PC-3 (cell line): Measurements from ENCODE around the gene GNL3. TPM values are rescaled to one million over a fixed set of nuclear protein-coding genes. Genes with fewer than 3 reads are reported as not detected.

Experiments used
- ATAC-seq: fragments of 200-7000 bp; cut with Tn5 transposase; 2 replicates; pipeline ENCODE4 v1.9.1; 2020; ENCODE audit warnings: mild to moderate bottlenecking, moderate library complexity
- BruUV-seq: library from RNA; stranded (reverse); fragments of 400-500 nt; replicated peaks from 2 replicates; lab custom pipeline; 2021; lab: Mats Ljungman, UMichigan
- CTCF ChIA-PET: fragments of 300-600 bp; sonication (Branson Sonifier 250); formaldehyde crosslinking; loops from one replicate; lab custom pipeline; 2022; ENCODE audit warnings: antibody characterized with exemption; lab: Charles Lee
- POLR2A ChIA-PET: fragments of 300-600 bp; sonication (Branson Sonifier 250); formaldehyde crosslinking; loops from one replicate; lab custom pipeline; 2022; ENCODE audit warnings: antibody characterized with exemption; ENCODE audit not compliant: unreplicated experiment; lab: Charles Lee
- DNase-seq: peaks from one replicate; pipeline ENCODE4 v3.0.0-alpha.2; 2015
- H2AFZ ChIP-seq: fragments of 300-600 bp; sonication (generic); 2 replicates; pipeline ENCODE4 v1.6.0; 2016; ENCODE audit warnings: antibody characterized with exemption, low read length
- H3F3A ChIP-seq: fragments of 300-600 bp; sonication (generic); one replicate; pipeline ENCODE4 v1.6.0; 2017; ENCODE audit warnings: antibody characterized with exemption, low read length, control low read depth, mild to moderate bottlenecking; ENCODE audit not compliant: unreplicated experiment
- H3K27ac ChIP-seq: fragments of 300-600 bp; sonication (generic); 2 replicates; pipeline ENCODE4 v1.5.1; 2016; ENCODE audit warnings: mild to moderate bottlenecking, low read length
- H3K27me3 ChIP-seq: fragments of 300-600 bp; sonication (generic); 2 replicates; pipeline ENCODE4 v1.6.1; 2016; ENCODE audit warnings: low read length, mixed read lengths
- H3K36me3 ChIP-seq: fragments of 300-600 bp; sonication (generic); 2 replicates; pipeline ENCODE4 v1.6.1; 2016; ENCODE audit warnings: low read depth, mixed run types, low read length, mixed read lengths
- H3K4me1 ChIP-seq: fragments of 300-600 bp; sonication (generic); 2 replicates; pipeline ENCODE4 v1.5.1; 2016; ENCODE audit warnings: low read length; ENCODE audit not compliant: insufficient read depth
- H3K4me2 ChIP-seq: fragments of 300-600 bp; sonication (generic); 2 replicates; pipeline ENCODE4 v1.6.0; 2016; ENCODE audit warnings: low read length
- H3K4me3 ChIP-seq: fragments of 300-600 bp; sonication (generic); 2 replicates; pipeline ENCODE4 v1.5.1; 2016; ENCODE audit warnings: mild to moderate bottlenecking, low read length, mixed read lengths
- H3K79me2 ChIP-seq: fragments of 300-600 bp; sonication (generic); 2 replicates; pipeline ENCODE4 v1.6.1; 2017; ENCODE audit warnings: low read length, mixed read lengths
- H3K9ac ChIP-seq: fragments of 300-600 bp; sonication (generic); 2 replicates; pipeline ENCODE4 v1.6.0; 2016; ENCODE audit warnings: mild to moderate bottlenecking, low read length
- H3K9me2 ChIP-seq: fragments of 300-600 bp; sonication (generic); replicated peaks from 2 replicates; pipeline ENCODE4 v1.6.1; 2016; ENCODE audit warnings: mixed run types, low read length, mixed read lengths
- H3K9me3 ChIP-seq: fragments of 300-600 bp; sonication (generic); 2 replicates; pipeline ENCODE4 v1.6.1; 2016; ENCODE audit warnings: low read length, mixed read lengths
- H4K20me1 ChIP-seq: fragments of 300-600 bp; sonication (generic); 2 replicates; pipeline ENCODE4 v1.6.1; 2016; ENCODE audit warnings: low read length, mixed read lengths
- CTCF ChIP-seq: fragments of 300-600 bp; sonication (generic); conservative IDR thresholded peaks from 2 replicates; pipeline ENCODE4 v1.5.1; 2017; ENCODE audit warnings: antibody characterized with exemption, low read depth, mild to moderate bottlenecking, low read length
- EZH2 ChIP-seq: fragments of 300-600 bp; sonication (generic); IDR thresholded peaks from one replicate; pipeline ENCODE4 v1.6.1; 2017; ENCODE audit warnings: antibody characterized with exemption, mild to moderate bottlenecking, low read length; ENCODE audit not compliant: unreplicated experiment
- EZH2phosphoT487 ChIP-seq: fragments of 300-600 bp; sonication (generic); IDR thresholded peaks from 2 replicates; pipeline ENCODE4 v1.6.1; 2018; ENCODE audit warnings: mild to moderate bottlenecking, antibody characterized with exemption, low read length, borderline replicate concordance
- intact Hi-C: fragments of 100-400 bp; cut with micrococcal nuclease; formaldehyde crosslinking; loops from 2 replicates; pipeline ENCODE4 v1.9.0; 2023
- total RNA-seq: library from RNA; depleted of rRNA; stranded (reverse); fragments of >200 nt; gene quantifications from 2 replicates; pipeline ENCODE4 v1.2.3, GENCODE V29; 2014

GNL3 gene
- total RNA-seq, 1 experiment from 2014 or later, result 219 TPM

DNA sequence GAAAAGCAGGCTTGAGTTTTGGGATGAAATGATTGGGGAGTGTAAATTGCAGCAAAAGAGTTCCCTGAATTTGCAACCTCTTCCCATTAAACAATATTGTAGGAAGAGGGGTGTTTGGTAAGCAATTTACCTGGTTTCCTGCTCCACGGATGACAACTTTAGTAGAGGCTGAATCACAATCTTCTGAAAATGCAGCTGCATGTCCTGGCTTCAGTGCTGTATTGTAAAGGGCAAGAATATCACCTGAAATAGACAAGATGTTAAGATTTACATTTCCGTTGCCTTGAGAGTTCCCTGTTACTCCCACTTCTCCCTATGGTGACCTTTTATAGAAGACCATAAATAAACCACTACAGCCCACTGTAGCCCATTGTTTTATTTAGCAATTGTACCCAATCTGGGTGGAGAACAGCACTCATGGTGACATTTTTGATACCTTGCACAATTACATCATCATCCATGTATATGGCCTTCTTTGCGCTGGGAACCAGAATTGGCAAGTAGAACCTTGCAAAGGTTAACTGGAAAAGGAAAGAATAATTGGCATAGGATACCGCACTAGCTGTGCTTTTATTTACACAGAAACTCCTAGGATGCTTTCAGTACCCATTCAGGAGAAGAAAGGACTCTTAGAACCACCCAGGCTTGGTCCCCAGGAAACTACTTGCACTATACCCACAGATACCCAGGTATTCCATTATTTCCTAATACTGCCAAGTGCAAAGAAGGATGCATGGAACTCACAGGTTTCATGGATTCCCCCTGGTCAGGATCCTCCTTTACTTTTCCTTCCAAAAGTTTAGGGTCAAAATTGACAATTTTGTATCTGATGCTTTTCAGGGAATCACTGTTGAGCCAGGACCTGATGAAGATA is 10.2 kb downstream of the GNL3 start:
- intact Hi-C loops, result no loop called here
- H3K79me2 ChIP-seq, result peaks cover 17% of the 10 kb centered on the region; the same call in 1 of the 2 replicates
- POLR2A ChIA-PET, result no interaction called here

DNA sequence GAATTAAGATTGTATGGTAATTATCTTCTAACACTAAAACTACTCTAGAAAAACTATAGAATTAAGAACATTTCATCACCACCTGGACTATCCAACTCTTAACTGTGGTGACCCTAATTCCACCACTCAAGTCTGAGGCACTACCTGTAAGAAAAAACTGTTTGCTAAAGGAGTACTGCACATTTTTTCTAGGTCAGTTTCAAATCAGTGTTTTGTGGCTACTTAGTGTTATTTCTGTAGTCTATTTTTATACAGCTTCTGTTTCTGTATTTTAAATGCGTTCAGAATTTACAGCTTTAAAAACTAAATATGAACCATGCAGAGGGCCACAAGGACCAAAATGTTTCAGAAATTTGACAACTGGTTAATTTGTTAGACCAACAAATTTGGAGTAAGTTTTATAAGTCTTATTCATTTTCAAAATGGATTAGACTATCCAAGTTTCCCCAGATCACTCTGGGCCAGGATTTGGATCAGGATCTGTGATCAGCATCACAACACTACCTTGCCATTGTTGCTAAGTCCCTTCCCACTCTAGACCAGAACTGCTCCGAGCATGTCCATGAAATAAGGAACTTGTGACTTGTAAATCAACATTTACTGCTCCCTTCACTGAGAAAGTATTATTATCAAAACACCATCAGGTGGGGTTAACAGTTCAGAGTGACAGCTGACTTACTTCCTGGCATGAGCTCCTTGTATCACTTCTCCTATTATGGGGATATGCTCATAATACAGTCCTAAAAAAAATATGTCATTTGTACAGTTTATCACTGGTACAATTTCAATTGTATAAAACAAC is 11.2 kb downstream of the GNL3 start:
- Histone ChIP-seq H3K79me2 (peaks cover 14% of the 10 kb centered on the region; the same call in 1 of the 2 replicates), H3K27me3 (no peaks in the 10 kb centered on the region), H3K27ac (no peak overlapping the region), H3K9me2 (no peaks in the 10 kb centered on the region), H2AFZ (no peak overlapping the region), H3K4me2 (no peak overlapping the region), H3K4me1 (no peaks in the 10 kb centered on the region), H3F3A (peaks cover 36% of the 10 kb centered on the region), H3K36me3 (peaks cover 50% of the 10 kb centered on the region), H3K4me3 (no peak overlapping the region), H3K9ac (no peak overlapping the region), H3K9me3 (no peaks in the 10 kb centered on the region), H4K20me1 (peaks cover 17% of the 10 kb centered on the region)
- TF ChIP-seq CTCF (no peak), EZH2 (no peak), EZH2phosphoT487 (no peak)
- no peak for ATAC-seq
- POLR2A ChIA-PET, result no interaction called here
- intact Hi-C loops, result loop anchor here (1.0 kb wide), 1 partner anchor 8 kb away; the partner anchor contains the start of gene GLT8D1
- no TSS peak for BruUV-seq
- CTCF ChIA-PET, result no interaction called here
- no peak for DNase-seq

More for the DNA sequence above, 10.2 kb downstream of the GNL3 start:
- TF ChIP-seq EZH2 (no peak), EZH2phosphoT487 (no peak), CTCF (no peak)
- Histone ChIP-seq H3K4me3 (no peak overlapping the region), H3K9me2 (no peaks in the 10 kb centered on the region), H3K4me1 (no peaks in the 10 kb centered on the region), H3K27me3 (no peaks in the 10 kb centered on the region), H4K20me1 (peaks cover 22% of the 10 kb centered on the region), H3K9me3 (no peaks in the 10 kb centered on the region), H3K9ac (no peak overlapping the region), H3F3A (peaks cover 36% of the 10 kb centered on the region), H2AFZ (no peak overlapping the region), H3K4me2 (no peak overlapping the region), H3K36me3 (peaks cover 58% of the 10 kb centered on the region), H3K27ac (no peak overlapping the region)
- no peak for ATAC-seq
- no peak for DNase-seq
- CTCF ChIA-PET, result interaction anchor here (0.5 kb wide), 1 partner anchor 284 kb away, joined by 3 read pairs; no protein-coding TSS in a partner anchor
- BruUV-seq, result no TSS peak
